Skeletal muscle tissue (tissue), 4 donors: Measurements from ENCODE around the gene PAAF1. TPM values are rescaled to one million over a fixed set of nuclear protein-coding genes. Genes with fewer than 3 reads are reported as not detected.

Source experiments
- H3K27ac ChIP-seq: one replicate; pipeline ENCODE4 v1.7.0; 2013; ENCODE audit warnings: mild to moderate bottlenecking, low read depth, low read length, inconsistent platforms
- H3K27me3 ChIP-seq, 3 donors: one replicate each; pipeline ENCODE4 v1.7.0; 2013; ENCODE audit warnings: low read length in 3 of 3; ENCODE audit not compliant: control insufficient read depth in 3 of 3, insufficient read depth in 3 of 3
- H3K36me3 ChIP-seq, 3 donors: one replicate each; pipeline ENCODE4 v1.7.0; 2013; ENCODE audit warnings: low read length in 3 of 3; ENCODE audit not compliant: control insufficient read depth in 3 of 3, insufficient read depth in 3 of 3
- H3K4me1 ChIP-seq, 3 donors: one replicate each; pipeline ENCODE4 v1.7.0; 2013; ENCODE audit warnings: low read length in 3 of 3, mild to moderate bottlenecking in 3 of 3; ENCODE audit not compliant: control insufficient read depth in 3 of 3, insufficient read depth in 3 of 3
- H3K4me3 ChIP-seq, 3 donors: one replicate each; pipeline ENCODE4 v1.7.0; 2013; ENCODE audit warnings: low read length in 3 of 3
- H3K9ac ChIP-seq, 3 donors: one replicate each; pipeline ENCODE4 v1.7.0; 2013; ENCODE audit warnings: low read length in 3 of 3, mild to moderate bottlenecking in 3 of 3, moderate library complexity in 2 of 3, low read depth in 1 of 3
- H3K9me3 ChIP-seq, 3 donors: one replicate each; pipeline ENCODE4 v1.7.0; 2013; ENCODE audit warnings: low read length in 3 of 3; ENCODE audit not compliant: control insufficient read depth in 3 of 3
- total RNA-seq: library from RNA; depleted of rRNA; stranded (reverse); fragments of >200 nt; gene quantifications from one replicate; pipeline ENCODE4 v1.2.3, GENCODE V29; 2014
- donor health status: Osteomylitis.

PAAF1 gene
- total RNA-seq, 1 donor from 2014 or later = 17.2 TPM

DNA sequence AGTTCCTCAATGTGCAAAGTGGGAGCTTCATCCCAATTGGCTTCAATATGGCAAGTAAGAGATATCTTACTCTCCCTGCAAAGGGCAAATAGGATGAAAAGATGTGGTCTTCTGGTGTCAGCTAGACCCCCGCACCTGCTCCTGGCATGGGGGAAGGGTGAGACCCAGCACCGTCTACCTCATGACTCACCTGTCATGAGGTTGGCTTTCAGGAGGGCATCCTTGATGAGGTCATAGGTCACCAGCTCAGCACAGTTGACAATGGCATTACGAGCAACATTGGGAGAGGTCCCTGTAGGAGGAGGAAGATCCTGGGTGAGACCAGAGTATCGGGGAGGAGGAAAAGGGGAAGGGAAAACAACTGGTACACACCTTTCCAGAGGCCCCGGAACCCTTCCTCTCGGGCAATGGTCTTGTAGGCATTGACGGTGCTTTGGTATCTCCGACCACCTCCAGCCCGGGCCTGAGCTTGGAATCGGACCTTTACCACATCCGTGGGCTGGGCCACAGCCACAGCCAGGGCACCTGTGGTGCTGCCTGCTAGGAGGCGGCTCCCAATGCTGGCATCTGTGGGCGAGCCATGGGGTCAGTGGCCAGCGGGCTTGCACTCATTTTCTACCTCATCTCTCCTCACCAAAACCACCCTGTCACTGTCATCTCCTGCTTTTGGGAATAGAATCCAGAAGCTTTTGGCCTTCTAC lies 99.8 kb downstream of the PAAF1 start:
- H3K4me1 ChIP-seq = peaks cover 12 to 17% (median 15%) of the 10 kb centered on the region in 3 donors
- H3K27ac ChIP-seq = no peak overlapping the region
- H3K27me3 ChIP-seq = no peaks in the 10 kb centered on the region
- H3K9me3 ChIP-seq = no peaks in the 10 kb centered on the region
- H3K4me3 ChIP-seq = no peak overlapping the region
- H3K9ac ChIP-seq = no peak overlapping the region
- peaks cover 52 to 59% (median 58%) of the 10 kb centered on the region in 3 donors for H3K36me3 ChIP-seq

DNA sequence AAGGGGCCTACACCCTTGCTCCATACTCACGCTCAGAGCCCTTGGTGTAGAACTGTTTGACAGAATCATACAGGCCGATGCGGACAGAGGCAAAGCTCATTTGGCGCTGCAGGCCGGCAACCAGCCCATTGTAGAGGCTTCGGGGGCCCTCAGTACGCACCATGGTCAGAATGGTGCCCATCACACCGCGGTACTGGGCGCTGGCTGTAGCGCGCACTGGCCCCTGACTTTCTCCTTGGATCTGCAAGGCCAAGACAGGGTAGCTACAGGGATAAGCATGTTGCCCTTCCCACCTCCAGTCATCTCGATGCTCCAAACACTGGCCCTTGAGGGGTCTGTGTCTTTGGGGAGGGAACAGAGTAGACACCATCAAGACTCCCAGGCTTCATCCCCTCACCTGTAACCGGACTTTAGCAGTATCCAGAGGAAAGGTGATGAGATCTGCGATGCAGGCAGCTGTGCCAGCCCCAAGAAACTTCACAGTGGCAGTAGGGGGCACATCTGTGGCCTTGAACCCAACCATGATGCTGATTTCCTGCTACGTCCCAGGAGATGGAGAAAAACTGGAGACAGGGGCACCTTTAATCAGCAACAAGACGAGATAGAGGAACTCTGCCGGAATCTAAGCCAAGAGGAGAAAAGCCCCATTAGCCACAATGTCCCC lies 101.2 kb downstream of the PAAF1 start:
- no peak overlapping the region for H3K4me3 ChIP-seq
- no peak overlapping the region for H3K27ac ChIP-seq
- no peaks in the 10 kb centered on the region for H3K9me3 ChIP-seq
- no peaks in the 10 kb centered on the region for H3K27me3 ChIP-seq
- no peak overlapping the region for H3K9ac ChIP-seq
- peaks cover 52 to 59% (median 58%) of the 10 kb centered on the region in 3 donors for H3K36me3 ChIP-seq
- H3K4me1 ChIP-seq = peaks cover 18 to 30% (median 25%) of the 10 kb centered on the region in 3 donors

DNA sequence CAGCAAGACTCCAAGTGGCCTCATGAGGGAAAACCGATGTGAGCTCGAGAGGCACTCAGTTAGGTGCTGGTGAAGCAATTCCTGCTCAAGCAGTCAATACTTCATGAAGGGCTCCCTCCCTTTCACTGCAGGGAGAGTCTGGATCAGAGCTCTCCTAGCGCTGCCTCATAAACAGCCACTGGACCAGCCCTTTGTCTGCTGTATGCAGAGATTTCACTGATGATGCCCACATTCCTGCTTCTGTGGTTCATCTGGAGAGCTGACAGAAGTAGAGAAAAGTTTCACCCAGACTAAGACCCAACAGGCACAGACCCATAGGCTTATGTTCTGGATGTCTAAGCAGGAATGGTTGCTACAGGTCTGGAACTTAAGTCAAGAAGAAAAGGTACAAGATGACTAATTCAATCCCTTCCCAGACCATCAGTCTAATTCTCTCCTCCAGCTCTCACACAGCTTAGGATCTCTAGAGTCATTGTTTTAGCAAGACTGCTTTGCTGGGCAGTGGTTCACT lies 101.8 kb downstream of the PAAF1 start:
- H3K36me3 ChIP-seq = peaks cover 52 to 59% (median 58%) of the 10 kb centered on the region in 3 donors
- no peaks in the 10 kb centered on the region for H3K27me3 ChIP-seq

DNA sequence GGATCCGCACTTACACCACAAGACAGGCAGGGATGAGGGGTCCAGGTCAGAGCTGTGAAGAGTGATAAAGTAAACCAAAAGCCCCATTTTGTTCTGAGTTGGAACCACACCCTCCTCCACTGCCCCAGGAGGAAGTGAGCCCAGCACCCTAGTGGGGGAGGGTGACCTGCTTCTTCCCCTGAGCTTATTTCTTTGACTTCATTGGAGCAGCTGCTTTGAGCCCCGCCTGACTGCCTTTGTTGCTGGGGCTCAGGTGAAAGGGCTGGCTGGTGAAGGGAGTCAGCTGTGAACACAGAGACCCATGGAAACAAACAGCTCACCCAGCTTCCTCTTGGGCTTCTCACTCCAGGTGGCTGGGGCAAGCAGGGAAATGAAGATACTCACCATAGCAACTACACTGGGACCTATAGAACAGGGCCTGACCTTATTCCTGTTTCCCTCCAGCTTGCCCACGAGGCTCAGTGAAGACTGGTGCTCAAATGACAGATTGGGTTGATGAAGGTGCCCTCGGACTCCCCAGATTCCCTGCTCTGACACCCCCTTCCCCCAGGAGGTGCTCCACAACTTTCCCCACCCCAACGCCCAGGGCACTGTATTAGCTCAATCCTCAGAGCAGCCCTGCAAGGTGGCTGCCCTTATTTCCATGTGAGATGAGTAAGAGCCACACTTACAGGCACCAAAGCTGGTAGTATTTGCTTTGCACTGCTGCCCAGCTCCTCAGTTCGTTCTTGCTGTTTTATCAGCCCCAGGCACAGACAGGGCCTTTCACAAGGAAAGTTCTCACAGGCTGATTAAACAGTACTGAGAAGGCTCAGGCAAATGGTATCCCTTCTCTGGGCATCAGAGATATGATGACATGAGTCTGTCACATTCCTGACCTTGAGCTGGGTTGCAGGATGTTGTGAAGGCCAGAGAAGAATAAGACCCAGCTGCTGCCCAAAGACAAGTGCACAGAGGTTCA lies 103.5 kb downstream of the PAAF1 start:
- Histone ChIP-seq H3K4me1 (peaks cover 31 to 38% (median 36%) of the 10 kb centered on the region in 3 donors), H3K36me3 (peaks cover 43 to 45% (median 44%) of the 10 kb centered on the region in 3 donors), H3K9ac (peak overlapping the region in 1 of 3 donors; percentile 18), H3K27me3 (no peaks in the 10 kb centered on the region), H3K9me3 (no peaks in the 10 kb centered on the region), H3K4me3 (no peak overlapping the region), H3K27ac (peak overlapping the region; percentile 94)

More for the DNA sequence above, 101.8 kb downstream of the PAAF1 start:
- no peaks in the 10 kb centered on the region for H3K9me3 ChIP-seq
- H3K9ac ChIP-seq = no peak overlapping the region
- H3K4me1 ChIP-seq = peaks cover 21 to 33% (median 30%) of the 10 kb centered on the region in 3 donors
- H3K4me3 ChIP-seq = no peak overlapping the region
- H3K27ac ChIP-seq = no peak overlapping the region

Other genes with a start within 250 kb of the PAAF1 start
- gene PLEKHB1, start 230.4 kb upstream of the PAAF1 start, total RNA-seq = 1.0 TPM
- gene RAB6A, start 115.9 kb upstream of the PAAF1 start, total RNA-seq = 87.2 TPM
- 25.6 TPM for gene MRPL48, start 89.1 kb upstream of the PAAF1 start, total RNA-seq
- 73.1 TPM for gene COA4, start 153 bp upstream of the PAAF1 start, total RNA-seq
- gene DNAJB13, start 74.0 kb downstream of the PAAF1 start, total RNA-seq = not detected
- gene UCP2, start 105.8 kb downstream of the PAAF1 start, total RNA-seq = 25.1 TPM
- 1.6 TPM for gene UCP3, start 132.1 kb downstream of the PAAF1 start, total RNA-seq